Esophagus muscularis mucosa (tissue), 4 donors: ENCODE data around the gene SBK3. TPM values are rescaled to one million over a fixed set of nuclear protein-coding genes. Genes with fewer than 3 reads are reported as not detected.
A peak's percentile ranks its signal among the peaks of the same experiment; 100 is the strongest.

Experiments used
- DNase-seq: peaks from one replicate; pipeline ENCODE4 v3.0.0-alpha.2; 2017; ENCODE audit errors: extremely low spot score
- H3K27ac ChIP-seq, 4 donors: fragments of 200-600 bp; sonication (generic); replicated peaks in 1 of 4; 1 replicate in 3 of 4; 2 replicates in 1 of 4; pipeline ENCODE4 v1.5.1; 2016 to 2019; ENCODE audit warnings: mild to moderate bottlenecking in 1 of 4
- H3K27me3 ChIP-seq, 4 donors: fragments of 200-600 bp; sonication (generic); one replicate each; pipeline versions ENCODE4 v1.5.1 to v1.6.0; 2016 to 2019
- H3K36me3 ChIP-seq, 4 donors: fragments of 200-600 bp; sonication (generic); one replicate each; pipeline ENCODE4 v1.5.1; 2016 to 2019
- H3K4me1 ChIP-seq, 4 donors: fragments of 200-600 bp; sonication (generic); one replicate each; pipeline ENCODE4 v1.5.1; 2016 to 2019
- H3K4me3 ChIP-seq, 4 donors: fragments of 200-600 bp; sonication (generic); 1 replicate in 2 of 4; 2 replicates in 2 of 4; pipeline ENCODE4 v1.5.1; 2016 to 2019; ENCODE audit warnings: mild to moderate bottlenecking in 4 of 4, moderate library complexity in 1 of 4
- H3K9me3 ChIP-seq, 4 donors: fragments of 200-600 bp; sonication (generic); 1 replicate in 3 of 4; 2 replicates in 1 of 4; pipeline ENCODE4 v1.5.1; 2016 to 2019
- EP300 ChIP-seq: sonication (generic); formaldehyde crosslinking; IDR thresholded peaks from one replicate; pipeline ENCODE4 v1.6.1; 2017; ENCODE audit warnings: antibody characterized with exemption
- POLR2A ChIP-seq: fragments of 450-650 bp; IDR thresholded peaks from one replicate; pipeline ENCODE4 v1.6.1; 2017; ENCODE audit warnings: antibody characterized with exemption, moderate library complexity, mild to moderate bottlenecking, low read depth
- POLR2AphosphoS5 ChIP-seq, 2 donors: sonication (generic); formaldehyde crosslinking; IDR thresholded peaks; one replicate each; pipeline ENCODE4 v1.6.1; 2017; ENCODE audit warnings: antibody characterized with exemption in 2 of 2
- WGBS: methylation state at CpG from one replicate; pipeline ENCODE4 v1.1.5; 2018; 5-methylcytosine and 5-hydroxymethylcytosine counted together
- intact Hi-C: fragments of 100-400 bp; cut with DNase I; formaldehyde crosslinking; loops from one replicate; pipeline ENCODE4 v1.15.1; 2023
- total RNA-seq, 4 donors: library from RNA; depleted of rRNA; stranded (reverse); fragments of >200 nt; gene quantifications; one replicate each; pipeline versions ENCODE4 v1.1.0 to v1.2.1, GENCODE V29; 2016
- TF ChIP-seq, protein P1 (sequence below), 3 experiments: fragments of 200-600 bp in 2 of 3; fragments of 450-650 bp in 1 of 3; sonication (generic) in 2 of 3; IDR thresholded peaks; one replicate each; pipeline ENCODE4 v1.5.1; 2017 to 2019; ENCODE audit warnings: antibody characterized with exemption in 3 of 3, mild to moderate bottlenecking in 2 of 3, moderate library complexity in 1 of 3

SBK3 gene
- total RNA-seq, 4 donors from 2014 or later = 0.83 to 1.5 (median 1.5) TPM; not detected in 1

GRCh38 chr19:55539090-55539984, 6.0 kb downstream of the SBK3 start:
- H3K27me3 ChIP-seq = peaks cover 0 to 16% (median 3%) of the 10 kb centered on the region in 4 donors
- H3K36me3 ChIP-seq = no peaks in the 10 kb centered on the region
- H3K4me3 ChIP-seq = no peak overlapping the region
- intact Hi-C loops = no loop called here
- 69% methylated on average over 33 of the region's 33 CpGs for WGBS
- no peak for DNase-seq
- H3K4me1 ChIP-seq = peaks cover 0 to 10% (median 2%) of the 10 kb centered on the region in 4 donors
- TF ChIP-seq EP300 (no peak), POLR2AphosphoS5 (IDR thresholded peaks at IDR 0.05) (no peak), POLR2A (no peak)
- TF ChIP-seq, protein P1, sequence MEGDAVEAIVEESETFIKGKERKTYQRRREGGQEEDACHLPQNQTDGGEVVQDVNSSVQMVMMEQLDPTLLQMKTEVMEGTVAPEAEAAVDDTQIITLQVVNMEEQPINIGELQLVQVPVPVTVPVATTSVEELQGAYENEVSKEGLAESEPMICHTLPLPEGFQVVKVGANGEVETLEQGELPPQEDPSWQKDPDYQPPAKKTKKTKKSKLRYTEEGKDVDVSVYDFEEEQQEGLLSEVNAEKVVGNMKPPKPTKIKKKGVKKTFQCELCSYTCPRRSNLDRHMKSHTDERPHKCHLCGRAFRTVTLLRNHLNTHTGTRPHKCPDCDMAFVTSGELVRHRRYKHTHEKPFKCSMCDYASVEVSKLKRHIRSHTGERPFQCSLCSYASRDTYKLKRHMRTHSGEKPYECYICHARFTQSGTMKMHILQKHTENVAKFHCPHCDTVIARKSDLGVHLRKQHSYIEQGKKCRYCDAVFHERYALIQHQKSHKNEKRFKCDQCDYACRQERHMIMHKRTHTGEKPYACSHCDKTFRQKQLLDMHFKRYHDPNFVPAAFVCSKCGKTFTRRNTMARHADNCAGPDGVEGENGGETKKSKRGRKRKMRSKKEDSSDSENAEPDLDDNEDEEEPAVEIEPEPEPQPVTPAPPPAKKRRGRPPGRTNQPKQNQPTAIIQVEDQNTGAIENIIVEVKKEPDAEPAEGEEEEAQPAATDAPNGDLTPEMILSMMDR (IDR thresholded peaks at IDR 0.05) = no peak
- H3K27ac ChIP-seq = peak overlapping the region in 2 of 4 donors; percentile 19 to 50
- no peaks in the 10 kb centered on the region for H3K9me3 ChIP-seq

- Histone ChIP-seq H3K27me3 (peaks cover 0 to 11% (median 0%) of the 10 kb centered on the region in 4 donors), H3K4me1 (peaks cover 0 to 10% (median 2%) of the 10 kb centered on the region in 4 donors), H3K27ac (no peak overlapping the region), H3K36me3 (no peaks in the 10 kb centered on the region), H3K9me3 (no peaks in the 10 kb centered on the region), H3K4me3 (no peak overlapping the region)
- intact Hi-C loops = no loop called here
- WGBS = 81% methylated on average over 5 of the region's 5 CpGs
- no peak for DNase-seq
- no peak for TF ChIP-seq POLR2AphosphoS5 (IDR thresholded peaks at IDR 0.05)
- no peak for TF ChIP-seq EP300
- TF ChIP-seq, protein P1 (IDR thresholded peaks at IDR 0.05) = no peak
- TF ChIP-seq POLR2A = no peak
Measured at GRCh38 chr19:55538132-55538531, 7.2 kb downstream of the SBK3 start.

DNA sequence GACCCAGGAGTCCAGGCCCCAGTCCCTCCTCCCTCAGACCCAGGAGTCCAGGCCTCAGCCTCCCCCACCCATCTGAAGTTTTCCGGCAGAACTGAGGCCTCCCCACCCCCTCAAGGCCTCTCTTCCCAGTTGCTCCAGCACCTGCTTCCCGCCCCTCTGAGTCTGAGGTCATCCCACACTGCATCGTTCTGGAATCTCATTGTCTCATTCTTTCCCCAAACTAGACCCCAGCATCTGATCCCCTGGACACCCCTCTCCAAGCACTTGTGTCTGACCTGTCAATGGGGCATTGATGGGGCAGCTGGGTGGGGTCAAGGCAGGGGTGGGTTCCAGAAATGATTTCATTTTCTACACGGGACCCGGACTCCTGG, 7.6 kb downstream of the SBK3 start:
- intact Hi-C loops = no loop called here
- no peaks in the 10 kb centered on the region for H3K9me3 ChIP-seq
- 73% methylated on average over 5 of the region's 5 CpGs for WGBS
- peaks cover 0 to 10% (median 2%) of the 10 kb centered on the region in 4 donors for H3K4me1 ChIP-seq
- no peak overlapping the region for H3K4me3 ChIP-seq
- no peak for DNase-seq
- no peaks in the 10 kb centered on the region for H3K36me3 ChIP-seq
- no peak for TF ChIP-seq EP300
- TF ChIP-seq, protein P1 (IDR thresholded peaks at IDR 0.05) = no peak
- no peak for TF ChIP-seq POLR2A
- no peak for TF ChIP-seq POLR2AphosphoS5 (IDR thresholded peaks at IDR 0.05)
- no peak overlapping the region for H3K27ac ChIP-seq
- H3K27me3 ChIP-seq = peaks cover 0 to 11% (median 0%) of the 10 kb centered on the region in 4 donors

GRCh38 chr19:55536951-55537740, 8.2 kb downstream of the SBK3 start, which contains the start of gene SBK2:
Gene SBK2 (minus strand): TSS chr19:55537133. CDS start chr19:55536294, 839 bp downstream.
- WGBS = 87% methylated on average over 3 of the region's 14 CpGs

More at GRCh38 chr19:55536951-55537740, 8.2 kb downstream of the SBK3 start, which contains the start of gene SBK2:
- Histone ChIP-seq H3K27ac (no peak within 1 kb of the TSS), H3K27me3 (peaks cover 0 to 11% (median 0%) of the 10 kb centered on the region in 4 donors), H3K9me3 (no peaks in the 10 kb centered on the region), H3K4me1 (peaks cover 0 to 10% (median 2%) of the 10 kb centered on the region in 4 donors), H3K4me3 (no peak within 1 kb of the TSS), H3K36me3 (no peaks in the 10 kb centered on the region)
- no peak for DNase-seq
- TF ChIP-seq POLR2AphosphoS5 (IDR thresholded peaks at IDR 0.05) (no peak), EP300 (no peak), POLR2A (no peak)
- TF ChIP-seq, protein P1 (IDR thresholded peaks at IDR 0.05) = no peak
- intact Hi-C loops = no loop called here
